Sigmoid colon (tissue), 7 donors: ENCODE measurements around the gene USP21. TPM values are rescaled to one million over a fixed set of nuclear protein-coding genes. Genes with fewer than 3 reads are reported as not detected.

Experiments
- DNase-seq: peaks from one replicate; pipeline ENCODE4 v3.0.0-alpha.2; 2019
- H3K27ac ChIP-seq, 4 donors: fragments of 200-600 bp; sonication (generic); one replicate each; pipeline ENCODE4 v1.5.1; 2016 to 2019; ENCODE audit warnings: mild to moderate bottlenecking in 1 of 4
- H3K27me3 ChIP-seq, 3 donors: fragments of 200-600 bp; sonication (generic); one replicate each; pipeline ENCODE4 v1.5.1; 2019; ENCODE audit warnings: mild to moderate bottlenecking in 1 of 3
- H3K36me3 ChIP-seq, 4 donors: fragments of 200-600 bp; sonication (generic); one replicate each; pipeline ENCODE4 v1.5.1; 2016 to 2019
- H3K4me1 ChIP-seq, 4 donors: fragments of 200-600 bp; sonication (generic); one replicate each; pipeline ENCODE4 v1.5.1; 2017 to 2019
- H3K4me3 ChIP-seq, 4 donors: fragments of 200-600 bp; sonication (generic); one replicate each; pipeline ENCODE4 v1.5.1; 2017 to 2019; ENCODE audit warnings: mild to moderate bottlenecking in 2 of 4, moderate library complexity in 1 of 4
- H3K9me3 ChIP-seq, 4 donors: fragments of 200-600 bp in 3 of 4; sonication (generic) in 3 of 4; one replicate each; pipeline versions ENCODE4 v1.5.1 to v1.6.1; 2013 to 2019
- CTCF ChIP-seq, 4 experiments: fragments of 450-650 bp in 3 of 4; fragments of 200-600 bp in 1 of 4; IDR thresholded peaks; one replicate each; pipeline ENCODE4 v1.5.1; 2016 to 2019; ENCODE audit warnings: antibody characterized with exemption in 4 of 4, mild to moderate bottlenecking in 3 of 4, moderate library complexity in 2 of 4
- EP300 ChIP-seq, 4 donors: sonication (generic); formaldehyde crosslinking; IDR thresholded peaks; one replicate each; pipeline ENCODE4 v1.6.1; 2017; ENCODE audit warnings: antibody characterized with exemption in 4 of 4
- POLR2A ChIP-seq, 2 donors: fragments of 450-650 bp; IDR thresholded peaks; one replicate each; pipeline ENCODE4 v1.6.1; 2016; ENCODE audit warnings: antibody characterized with exemption in 2 of 2, mild to moderate bottlenecking in 2 of 2, moderate library complexity in 2 of 2
- POLR2AphosphoS5 ChIP-seq, 4 donors: sonication (generic); formaldehyde crosslinking; IDR thresholded peaks; one replicate each; pipeline ENCODE4 v1.6.1; 2017; ENCODE audit warnings: antibody characterized with exemption in 4 of 4
- WGBS, 2 donors: extraction: QIAGEN DNeasy Blood & Tissue Kit; methylation state at CpG; one replicate each; pipeline ENCODE4 v1.1.7; 2013; 5-methylcytosine and 5-hydroxymethylcytosine counted together
- intact Hi-C: fragments of 100-400 bp; cut with DNase I; formaldehyde crosslinking; loops from one replicate; pipeline ENCODE4 v1.15.1; 2023
- polyA plus RNA-seq, 3 donors: library from polyadenylated mRNA; stranded (reverse); fragments of 200-250 nt; gene quantifications; one replicate each; pipeline ENCODE4 v1.2.3, GENCODE V29; 2013
- total RNA-seq, 4 donors: library from RNA; depleted of rRNA; stranded (reverse); fragments of >200 nt; gene quantifications; one replicate each; pipeline ENCODE4 v1.1.0, GENCODE V29; 2016
- donor health status: healthy with polysubstance abuse.
- donor health status: Bipolar disorder and iron deficiency.
- donor health status: healthy.

USP21 gene
- total and polyA plus RNA-seq, 7 donors, result 11.4 to 24.1 (median 16.2) TPM

DNA sequence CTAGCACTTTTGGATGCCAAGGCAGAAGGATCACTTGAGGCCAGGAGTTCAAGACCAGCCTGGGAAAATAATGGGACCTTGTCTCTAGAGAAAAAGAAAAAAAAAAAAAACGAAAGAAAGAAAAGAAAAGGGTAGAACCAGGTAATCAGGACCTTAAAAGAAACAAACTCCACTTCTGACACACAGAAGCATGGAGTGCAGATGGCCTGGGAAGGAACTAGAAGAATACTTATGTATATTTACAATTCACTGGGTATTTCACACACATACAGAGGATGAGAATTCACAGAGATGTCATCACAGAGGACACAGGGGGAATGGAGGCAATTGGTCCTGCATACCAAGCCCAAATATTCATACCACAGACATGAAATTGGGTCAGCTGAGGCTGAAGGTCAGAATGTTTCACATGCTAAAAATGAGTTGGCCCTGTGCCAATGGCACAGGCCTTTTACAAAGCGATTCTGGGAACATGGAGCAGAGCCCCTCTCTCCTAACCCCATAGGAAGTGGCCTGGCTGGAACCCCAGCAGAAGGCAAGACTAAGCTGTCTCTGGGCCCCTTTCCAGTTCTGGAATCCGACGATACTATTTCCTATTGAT lies 13.6 kb downstream of the USP21 start:
- Histone ChIP-seq H3K27ac (peak overlapping the region in 3 of 4 donors; percentile 33 to 51 (median 51)), H3K36me3 (peaks cover 28 to 76% (median 39%) of the 10 kb centered on the region in 4 donors), H3K4me1 (peaks cover 0 to 40% (median 25%) of the 10 kb centered on the region in 4 donors), H3K9me3 (no peaks in the 10 kb centered on the region), H3K4me3 (no peak overlapping the region), H3K27me3 (no peaks in the 10 kb centered on the region)
- DNase-seq, result no peak
- intact Hi-C loops, result no loop called here
- WGBS, 2 donors, result 63 to 65% methylated on average over 4 of the region's 4 CpGs
- TF ChIP-seq CTCF (IDR thresholded peaks at IDR 0.05) (no peak), POLR2AphosphoS5 (IDR thresholded peaks at IDR 0.05) (peak in 1 of 4 donors; percentile 25)

DNA sequence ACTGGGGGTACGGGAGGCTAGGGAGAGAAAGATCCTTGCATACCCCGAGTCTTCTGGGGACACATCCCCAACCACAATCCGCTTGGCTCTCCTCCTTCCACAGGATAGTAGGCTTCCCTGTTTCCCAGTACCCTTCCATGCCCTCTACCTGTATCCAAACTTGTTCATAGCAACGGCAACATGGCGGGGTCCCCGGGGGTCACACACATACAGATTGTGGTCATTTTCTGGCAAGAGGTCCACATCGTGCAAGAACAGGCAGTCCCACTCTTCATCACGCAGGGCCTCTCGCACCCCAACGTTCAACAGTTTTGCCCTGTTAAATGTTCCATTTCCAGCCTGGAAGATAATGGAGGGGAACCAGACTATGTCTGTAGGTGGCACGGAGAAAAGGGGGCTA lies 14.4 kb downstream of the USP21 start:
- Histone ChIP-seq H3K27ac (peak overlapping the region in 3 of 4 donors; percentile 33 to 51 (median 51)), H3K9me3 (no peaks in the 10 kb centered on the region), H3K4me1 (peaks cover 0 to 38% (median 24%) of the 10 kb centered on the region in 4 donors), H3K27me3 (no peaks in the 10 kb centered on the region), H3K36me3 (peaks cover 28 to 73% (median 39%) of the 10 kb centered on the region in 4 donors), H3K4me3 (no peak overlapping the region)
- no peak for DNase-seq
- 94 to 95% methylated on average over 11 of the region's 11 CpGs for WGBS, 2 donors
- TF ChIP-seq EP300 (IDR thresholded peaks at IDR 0.05) (no peak), CTCF (IDR thresholded peaks at IDR 0.05) (no peak)
- intact Hi-C loops, result no loop called here

GRCh38 chr1:161174911-161175310 lies 15.6 kb downstream of the USP21 start:
- TF ChIP-seq POLR2AphosphoS5 (IDR thresholded peaks at IDR 0.05), result no peak
- TF ChIP-seq EP300 (IDR thresholded peaks at IDR 0.05), result no peak
- TF ChIP-seq POLR2A (IDR thresholded peaks at IDR 0.05), result no peak
- no peak for TF ChIP-seq CTCF (IDR thresholded peaks at IDR 0.05)
- no peaks in the 10 kb centered on the region for H3K9me3 ChIP-seq
- DNase-seq, result no peak
- no peak overlapping the region for H3K4me3 ChIP-seq
- H3K27me3 ChIP-seq, result no peaks in the 10 kb centered on the region
- no peak overlapping the region for H3K27ac ChIP-seq
- H3K36me3 ChIP-seq, result peaks cover 28 to 61% (median 35%) of the 10 kb centered on the region in 4 donors
- H3K4me1 ChIP-seq, result peaks cover 0 to 38% (median 24%) of the 10 kb centered on the region in 4 donors
- intact Hi-C loops, result no loop called here
- WGBS, 2 donors, result 96 to 97% methylated on average over 11 of the region's 11 CpGs

- Histone ChIP-seq H3K27me3 (no peaks in the 10 kb centered on the region), H3K27ac (peak overlapping the region; percentile 85 to 92 (median 88)), H3K4me3 (peak overlapping the region in 2 of 4 donors; percentile 64 to 78), H3K36me3 (peaks cover 24 to 51% (median 29%) of the 10 kb centered on the region in 4 donors), H3K4me1 (peaks cover 0 to 38% (median 24%) of the 10 kb centered on the region in 4 donors), H3K9me3 (no peaks in the 10 kb centered on the region)
- TF ChIP-seq POLR2AphosphoS5 (IDR thresholded peaks at IDR 0.05) (no peak), CTCF (IDR thresholded peaks at IDR 0.05) (no peak), POLR2A (IDR thresholded peaks at IDR 0.05) (no peak), EP300 (IDR thresholded peaks at IDR 0.05) (no peak)
- no peak for DNase-seq
- intact Hi-C loops, result no loop called here
- 87 to 90% methylated on average over 10 of the region's 10 CpGs for WGBS, 2 donors
Measured at GRCh38 chr1:161175771-161176453, 16.6 kb downstream of the USP21 start.
